T-helper 9 cell (primary cell): ENCODE results near the gene ABCC5.
"Not testable (repeated sequence)": the region's sequence is repeated elsewhere in the genome, so short reads cannot be mapped to it uniquely, and the experiment has no call there.

Experiments used
- DNase-seq: peaks from one replicate; pipeline ENCODE4 v3.0.0-alpha.2; 2020

Gene ABCC5

GRCh38 chr3:183884097-183884426, 133.6 kb downstream of the ABCC5 start:
- DNase-seq, result no peak

DNA sequence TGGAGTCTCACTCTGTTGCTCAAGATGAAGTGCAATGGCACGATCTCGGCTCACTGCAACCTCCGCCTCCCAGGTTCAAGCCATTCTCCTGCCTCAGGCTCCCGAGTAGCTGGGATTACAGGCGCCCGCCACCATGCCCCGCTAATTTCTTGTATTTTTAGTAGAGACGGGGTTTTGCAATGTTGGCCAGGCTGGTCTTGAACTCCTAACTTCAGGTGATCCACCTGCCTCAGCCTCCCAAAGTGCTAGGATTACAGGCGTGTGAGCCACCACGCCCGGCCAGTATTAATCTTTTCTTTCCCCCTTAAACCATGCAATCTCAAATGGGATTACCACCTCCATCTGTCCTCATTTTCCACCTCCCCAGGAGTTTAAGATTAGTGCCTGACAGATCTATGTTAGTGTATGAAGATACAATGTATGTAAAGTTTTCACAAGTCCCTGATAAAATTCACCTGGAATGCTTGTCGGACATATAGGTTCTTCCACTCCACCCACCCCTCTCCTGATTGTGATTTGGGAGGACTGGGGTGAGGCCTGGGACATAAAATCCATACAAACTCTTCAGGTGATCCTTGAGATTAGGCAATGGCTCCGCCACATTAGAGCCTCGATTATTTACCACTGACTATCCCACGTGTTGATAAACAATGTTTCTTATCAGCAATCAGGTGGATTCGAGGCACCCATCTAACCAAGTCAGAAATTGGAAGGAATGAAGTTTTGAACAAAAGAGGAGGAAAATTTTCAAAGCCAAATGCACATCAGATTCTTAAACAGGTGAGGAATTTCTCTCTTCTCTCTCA, 134.2 kb downstream of the ABCC5 start:
- no peak for DNase-seq

GRCh38 chr3:183880121-183880520, 137.6 kb downstream of the ABCC5 start:
- DNase-seq, result no peak

GRCh38 chr3:183879243-183879642, 138.4 kb downstream of the ABCC5 start:
- DNase-seq, result no peak

GRCh38 chr3:183878071-183878470, 139.6 kb downstream of the ABCC5 start:
- no peak for DNase-seq

- DNase-seq, result not testable (repeated sequence)
Measured at GRCh38 chr3:183877227-183877626, 140.5 kb downstream of the ABCC5 start.

- DNase-seq, result no peak
Measured at GRCh38 chr3:183875411-183875810, 142.3 kb downstream of the ABCC5 start.

GRCh38 chr3:183873914-183874313, 143.8 kb downstream of the ABCC5 start:
- DNase-seq, result no peak

DNA sequence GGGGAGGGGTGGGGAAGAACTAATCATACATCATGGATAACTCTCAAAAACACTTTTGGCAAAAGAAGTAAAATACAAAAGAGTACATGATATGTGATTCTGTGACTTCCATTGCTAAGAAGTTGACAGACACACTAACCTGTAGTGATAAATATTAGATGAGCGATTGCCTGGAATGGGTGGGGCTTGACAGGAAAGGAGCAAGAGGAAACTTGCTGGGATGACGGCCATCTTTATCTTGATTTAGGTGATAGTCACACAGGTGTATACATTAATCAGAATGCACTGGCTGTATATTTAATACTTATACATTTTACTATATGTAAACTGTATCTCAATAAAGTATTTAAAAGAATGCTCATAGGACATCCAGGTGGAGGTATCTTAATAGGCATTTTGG, 146.1 kb downstream of the ABCC5 start:
- no peak for DNase-seq

- no peak for DNase-seq
Measured at GRCh38 chr3:183870563-183870962, 147.1 kb downstream of the ABCC5 start.
